Measurements from ENCODE around the gene MGLL. TPM values are rescaled to one million over a fixed set of nuclear protein-coding genes. Genes with fewer than 3 reads are reported as not detected.

MGLL gene
- total RNA-seq, 1 donor from 2014 or later: 61.0 TPM

DNA sequence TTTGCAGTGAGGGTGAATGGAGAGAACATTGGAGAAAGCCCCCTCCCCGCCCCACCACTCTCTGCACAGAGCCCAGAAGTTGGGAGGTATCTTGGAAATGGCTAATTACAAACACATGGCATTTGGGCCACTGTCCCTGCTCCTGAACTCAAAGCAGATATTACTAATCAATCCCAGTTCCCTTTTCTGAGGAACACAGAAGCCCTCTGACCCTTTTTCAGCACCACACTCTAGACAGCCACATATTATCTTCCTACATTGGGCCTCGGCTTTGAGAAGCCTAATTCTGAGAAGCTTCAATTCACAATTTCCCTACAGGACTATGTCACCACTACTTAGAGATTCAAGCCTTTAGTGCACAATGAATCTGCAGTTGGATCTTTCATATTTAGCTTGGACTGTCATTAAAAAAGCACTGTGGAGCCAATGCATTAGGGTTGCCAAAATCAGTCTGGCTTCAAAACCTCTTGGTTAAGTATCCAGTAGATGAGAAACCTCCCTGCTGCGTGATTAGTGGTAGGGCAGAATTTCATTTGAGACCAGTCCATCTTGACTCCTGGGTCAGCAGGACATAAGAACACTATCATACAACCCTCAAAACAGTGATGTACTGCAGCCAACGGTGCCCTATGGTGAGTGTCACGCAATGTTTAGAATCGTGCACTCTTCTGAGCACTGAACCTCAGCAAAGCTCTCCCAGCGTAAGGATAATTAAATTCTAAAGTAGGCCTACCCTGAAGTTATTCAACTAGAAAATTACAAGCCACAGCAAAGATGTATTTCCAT lies 26.1 kb downstream of the MGLL start:
- H3K9me3 Mint-ChIP-seq (ENCODE audit: low read depth): no peaks in the 10 kb centered on the region
- TF ChIP-seq CTCF (IDR thresholded peaks at IDR 0.05): no peak
- no peak overlapping the region for H3K27ac Mint-ChIP-seq (ENCODE audit: unreplicated experiment)
- H3K4me1 Mint-ChIP-seq (ENCODE audit: low read depth): peaks cover 47% of the 10 kb centered on the region
- no peak for DNase-seq (ENCODE audit: low spot score)
- no peak overlapping the region for H3K4me3 Mint-ChIP-seq (ENCODE audit: unreplicated experiment)
- H3K27me3 Mint-ChIP-seq (ENCODE audit: low read depth): no peaks in the 10 kb centered on the region
- H3K36me3 Mint-ChIP-seq (ENCODE audit: low read depth): peaks cover 19% of the 10 kb centered on the region

DNA sequence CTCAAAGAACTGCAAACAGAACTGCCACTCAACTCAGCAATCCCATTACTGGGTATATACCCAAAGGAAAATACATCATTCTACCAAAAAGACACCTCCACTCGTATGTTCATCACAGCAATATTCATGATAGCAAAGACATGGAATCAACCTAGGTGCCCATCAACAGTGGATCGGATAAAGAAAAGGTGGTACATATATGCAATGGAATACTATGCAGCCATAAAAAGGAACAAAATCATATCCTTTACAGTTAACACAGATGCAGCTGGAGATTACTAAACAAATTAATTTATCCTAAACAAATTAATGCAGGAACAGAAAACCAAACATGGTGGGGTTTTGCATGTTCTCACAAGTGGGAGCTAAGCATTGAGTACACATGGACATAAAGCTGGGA lies 27.3 kb downstream of the MGLL start:
- H3K4me1 Mint-ChIP-seq (ENCODE audit: low read depth): peaks cover 52% of the 10 kb centered on the region
- no peak overlapping the region for H3K4me3 Mint-ChIP-seq (ENCODE audit: unreplicated experiment)
- H3K27me3 Mint-ChIP-seq (ENCODE audit: low read depth): no peaks in the 10 kb centered on the region
- no peaks in the 10 kb centered on the region for H3K9me3 Mint-ChIP-seq (ENCODE audit: low read depth)
- no peak for TF ChIP-seq CTCF (IDR thresholded peaks at IDR 0.05)
- DNase-seq (ENCODE audit: low spot score): no peak
- no peak overlapping the region for H3K27ac Mint-ChIP-seq (ENCODE audit: unreplicated experiment)
- H3K36me3 Mint-ChIP-seq (ENCODE audit: low read depth): peaks cover 16% of the 10 kb centered on the region

DNA sequence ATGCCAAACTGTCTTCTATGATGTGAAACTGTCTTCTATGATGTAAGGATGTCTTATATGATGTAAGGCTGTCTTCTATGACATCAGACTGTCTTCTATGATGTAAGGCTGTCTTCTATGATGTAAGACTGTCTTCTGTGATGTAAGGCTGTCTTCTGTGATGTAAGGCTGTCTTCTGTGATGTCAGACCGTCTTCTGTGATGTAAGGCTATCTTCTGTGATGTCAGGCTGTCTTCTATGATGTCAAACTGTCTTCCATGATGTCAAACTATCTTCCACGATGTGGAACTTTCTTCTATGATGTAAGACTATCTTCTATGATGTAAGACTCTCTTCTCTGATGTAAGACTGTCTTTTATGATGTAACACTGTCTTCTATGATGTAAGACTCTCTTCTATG lies 27.9 kb downstream of the MGLL start:
- H3K27me3 Mint-ChIP-seq (ENCODE audit: low read depth): no peaks in the 10 kb centered on the region
- no peak overlapping the region for H3K4me3 Mint-ChIP-seq (ENCODE audit: unreplicated experiment)
- peaks cover 50% of the 10 kb centered on the region for H3K4me1 Mint-ChIP-seq (ENCODE audit: low read depth)
- no peak for DNase-seq (ENCODE audit: low spot score)
- H3K27ac Mint-ChIP-seq (ENCODE audit: unreplicated experiment): no peak overlapping the region
- TF ChIP-seq CTCF (IDR thresholded peaks at IDR 0.05): no peak
- no peaks in the 10 kb centered on the region for H3K9me3 Mint-ChIP-seq (ENCODE audit: low read depth)
- peaks cover 16% of the 10 kb centered on the region for H3K36me3 Mint-ChIP-seq (ENCODE audit: low read depth)

DNA sequence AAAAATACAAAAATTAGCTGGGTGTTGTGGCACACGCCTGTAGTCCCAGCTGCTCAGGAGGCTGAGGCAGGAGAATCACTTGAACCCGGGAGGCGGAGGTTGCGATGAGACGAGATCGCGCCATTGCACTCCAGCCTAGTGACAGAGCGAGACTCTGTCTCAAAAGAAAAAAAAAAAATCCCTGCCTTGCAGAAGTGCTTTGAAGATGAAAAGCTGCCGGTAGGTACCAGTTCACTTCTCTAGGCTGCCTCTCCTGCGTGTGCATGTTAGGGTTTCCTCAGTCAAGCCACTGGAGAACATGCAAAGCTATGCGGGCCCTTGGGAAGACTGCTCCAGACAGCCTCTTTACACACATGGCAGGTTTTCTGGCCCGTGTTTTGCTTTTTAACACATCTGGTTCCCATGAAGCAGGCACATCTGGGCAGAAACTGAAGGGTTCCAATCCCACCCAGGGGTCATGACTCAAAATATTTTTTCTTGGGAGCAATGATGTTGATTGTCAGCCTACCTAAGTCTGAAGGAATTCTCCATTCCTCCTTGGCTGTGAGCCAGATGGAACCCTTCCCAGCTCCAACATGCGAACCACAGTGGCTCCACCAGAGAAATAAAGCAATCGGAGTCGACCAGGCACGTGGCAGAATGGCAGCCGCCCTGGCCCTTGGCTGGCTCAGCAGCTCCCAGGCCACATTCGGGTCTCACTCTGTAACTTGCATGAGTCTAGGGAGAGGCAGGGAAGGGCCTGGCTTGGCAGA lies 29.6 kb downstream of the MGLL start:
- peaks cover 63% of the 10 kb centered on the region for H3K4me1 Mint-ChIP-seq (ENCODE audit: low read depth)
- TF ChIP-seq CTCF (IDR thresholded peaks at IDR 0.05): no peak
- no peak overlapping the region for H3K4me3 Mint-ChIP-seq (ENCODE audit: unreplicated experiment)
- peak overlapping the region; percentile 86 for H3K27ac Mint-ChIP-seq (ENCODE audit: unreplicated experiment)
- H3K9me3 Mint-ChIP-seq (ENCODE audit: low read depth): no peaks in the 10 kb centered on the region
- DNase-seq (ENCODE audit: low spot score): no peak
- H3K27me3 Mint-ChIP-seq (ENCODE audit: low read depth): no peaks in the 10 kb centered on the region
- H3K36me3 Mint-ChIP-seq (ENCODE audit: low read depth): peaks cover 9% of the 10 kb centered on the region

- Mint-ChIP-seq H3K36me3 (ENCODE audit: low read depth) (peaks cover 9% of the 10 kb centered on the region), H3K9me3 (ENCODE audit: low read depth) (no peaks in the 10 kb centered on the region), H3K4me1 (ENCODE audit: low read depth) (peaks cover 67% of the 10 kb centered on the region), H3K27me3 (ENCODE audit: low read depth) (no peaks in the 10 kb centered on the region), H3K4me3 (ENCODE audit: unreplicated experiment) (no peak overlapping the region), H3K27ac (ENCODE audit: unreplicated experiment) (peak overlapping the region; percentile 70)
- no peak for DNase-seq (ENCODE audit: low spot score)
- TF ChIP-seq CTCF (IDR thresholded peaks at IDR 0.05): peak; percentile 68
Observed at GRCh38 chr3:127791221-127791913, 30.9 kb downstream of the MGLL start.
